ENCODE data around the gene GRIN1.

DNA sequence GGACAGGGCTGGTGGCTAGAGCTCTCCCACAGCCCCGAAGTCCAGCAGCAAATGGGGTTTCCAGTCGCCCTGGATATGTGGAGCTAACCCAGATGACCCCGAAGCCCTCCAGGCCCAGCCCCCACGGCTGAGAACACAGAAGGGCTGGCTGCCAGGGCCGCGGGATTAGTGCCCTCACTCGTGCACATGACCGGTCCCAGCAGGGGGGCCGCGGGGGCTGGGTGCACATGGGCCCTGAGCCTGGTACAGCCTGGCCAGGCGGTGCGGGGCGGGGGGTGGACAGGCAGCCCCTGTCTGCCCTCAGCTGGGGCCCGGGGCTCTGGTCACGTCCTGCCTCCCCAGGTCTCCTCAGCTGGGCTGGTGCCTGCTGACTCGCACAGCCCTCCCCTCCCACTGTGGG, 55.4 kb downstream of the GRIN1 start:
- TF ChIP-seq, protein P1, sequence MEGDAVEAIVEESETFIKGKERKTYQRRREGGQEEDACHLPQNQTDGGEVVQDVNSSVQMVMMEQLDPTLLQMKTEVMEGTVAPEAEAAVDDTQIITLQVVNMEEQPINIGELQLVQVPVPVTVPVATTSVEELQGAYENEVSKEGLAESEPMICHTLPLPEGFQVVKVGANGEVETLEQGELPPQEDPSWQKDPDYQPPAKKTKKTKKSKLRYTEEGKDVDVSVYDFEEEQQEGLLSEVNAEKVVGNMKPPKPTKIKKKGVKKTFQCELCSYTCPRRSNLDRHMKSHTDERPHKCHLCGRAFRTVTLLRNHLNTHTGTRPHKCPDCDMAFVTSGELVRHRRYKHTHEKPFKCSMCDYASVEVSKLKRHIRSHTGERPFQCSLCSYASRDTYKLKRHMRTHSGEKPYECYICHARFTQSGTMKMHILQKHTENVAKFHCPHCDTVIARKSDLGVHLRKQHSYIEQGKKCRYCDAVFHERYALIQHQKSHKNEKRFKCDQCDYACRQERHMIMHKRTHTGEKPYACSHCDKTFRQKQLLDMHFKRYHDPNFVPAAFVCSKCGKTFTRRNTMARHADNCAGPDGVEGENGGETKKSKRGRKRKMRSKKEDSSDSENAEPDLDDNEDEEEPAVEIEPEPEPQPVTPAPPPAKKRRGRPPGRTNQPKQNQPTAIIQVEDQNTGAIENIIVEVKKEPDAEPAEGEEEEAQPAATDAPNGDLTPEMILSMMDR (conservative IDR thresholded peaks at IDR 0.05; ENCODE audit: low read length) = no peak
- no peak for TF ChIP-seq EZH2phosphoT487 (IDR thresholded peaks at IDR 0.05; ENCODE audit: borderline replicate concordance, low read depth, low read length)
